ENCODE data around the gene TIMM13.

TIMM13 gene

DNA sequence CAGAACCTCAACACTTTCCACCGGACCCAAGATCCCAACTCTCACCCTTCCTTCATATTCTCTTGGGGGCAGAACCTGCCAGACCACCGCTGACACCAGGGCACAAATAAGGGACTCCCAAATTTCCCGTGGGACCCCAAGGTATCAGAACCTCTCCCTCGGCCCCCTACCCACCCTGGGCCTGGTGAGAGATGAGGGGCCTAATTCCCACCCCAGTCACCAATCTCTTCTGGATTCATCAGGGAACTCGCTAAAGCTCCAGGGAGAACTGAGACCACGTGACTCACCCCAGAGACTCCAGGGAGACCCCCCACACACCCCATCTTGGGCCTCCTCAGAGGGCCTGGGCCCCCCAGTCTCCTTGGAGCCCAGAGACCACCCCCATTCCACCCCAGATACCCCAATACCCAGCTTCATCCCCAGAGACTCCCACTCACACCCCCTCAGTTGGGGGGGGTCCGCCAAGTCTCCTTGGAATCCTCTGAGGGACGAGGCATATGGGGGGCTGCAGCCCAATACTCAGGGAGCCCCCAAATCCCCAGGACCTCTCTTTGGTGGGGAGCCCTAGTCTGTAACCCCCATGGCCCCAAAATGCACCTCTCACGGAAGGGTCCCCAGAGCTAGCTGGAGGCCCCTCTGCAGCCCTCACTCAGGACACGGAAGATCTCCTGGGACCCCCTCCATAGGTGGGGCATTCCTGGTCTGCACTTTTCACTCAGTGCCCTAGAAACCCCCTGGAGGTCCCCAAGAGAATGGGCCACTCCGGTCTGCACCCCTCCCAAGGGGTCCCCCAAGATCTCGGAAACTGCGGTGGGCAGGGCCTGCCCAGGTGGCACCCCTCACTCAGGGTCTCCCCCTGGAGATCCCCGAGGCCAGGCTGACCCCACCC is 27.8 kb upstream of the TIMM13 start:
- no peak for DNase-seq

- DNase-seq: no peak
Measured at GRCh38 chr19:2454199-2454961, 27.0 kb upstream of the TIMM13 start.

GRCh38 chr19:2453431-2454025 is 26.1 kb upstream of the TIMM13 start:
- DNase-seq: no peak

DNA sequence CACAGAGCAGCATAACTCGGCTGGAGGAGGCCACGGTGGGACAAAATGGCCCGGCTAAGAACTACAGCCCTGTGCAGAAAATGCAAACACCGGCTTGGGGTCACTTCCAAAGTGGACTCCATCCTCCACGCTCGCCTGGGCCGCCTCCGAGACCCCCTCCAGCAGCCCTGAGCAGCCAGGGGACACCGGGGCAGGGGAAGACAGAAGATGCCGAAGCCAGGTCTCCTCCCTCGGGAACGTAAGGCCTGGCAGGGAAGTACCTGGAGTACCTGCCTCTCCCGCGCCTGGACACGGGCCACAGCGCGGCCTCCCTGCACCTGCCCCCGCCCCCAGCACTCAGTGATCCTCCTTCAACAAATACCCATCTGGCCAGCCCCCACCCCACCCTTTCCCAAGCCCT is 24.4 kb upstream of the TIMM13 start:
- DNase-seq: no peak

DNA sequence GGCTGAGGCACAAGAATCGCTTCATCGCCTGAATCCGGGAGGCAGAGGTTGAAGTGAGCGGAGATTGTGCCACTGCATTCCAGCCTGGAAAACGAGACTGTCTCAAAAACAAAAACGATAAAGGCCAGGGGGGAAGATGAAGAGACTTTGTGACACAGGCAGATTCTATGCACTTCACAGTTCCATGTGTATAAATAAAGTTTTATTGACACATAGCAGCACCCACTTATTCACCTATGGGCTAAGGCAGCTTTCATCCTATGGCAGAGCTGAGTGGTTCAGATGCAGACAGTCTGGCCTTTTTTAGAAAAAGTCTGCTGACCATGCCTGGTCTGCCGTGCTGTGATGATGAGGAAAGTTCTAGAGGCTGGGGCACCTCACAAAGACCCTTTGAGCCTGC is 23.8 kb upstream of the TIMM13 start:
- no peak for DNase-seq

- DNase-seq: no peak
Measured at GRCh38 chr19:2449019-2449418, 21.6 kb upstream of the TIMM13 start.

GRCh38 chr19:2446381-2446780 is 19.0 kb upstream of the TIMM13 start:
- no peak for DNase-seq

- DNase-seq: no peak
Measured at GRCh38 chr19:2444251-2445002, 17.0 kb upstream of the TIMM13 start.

DNA sequence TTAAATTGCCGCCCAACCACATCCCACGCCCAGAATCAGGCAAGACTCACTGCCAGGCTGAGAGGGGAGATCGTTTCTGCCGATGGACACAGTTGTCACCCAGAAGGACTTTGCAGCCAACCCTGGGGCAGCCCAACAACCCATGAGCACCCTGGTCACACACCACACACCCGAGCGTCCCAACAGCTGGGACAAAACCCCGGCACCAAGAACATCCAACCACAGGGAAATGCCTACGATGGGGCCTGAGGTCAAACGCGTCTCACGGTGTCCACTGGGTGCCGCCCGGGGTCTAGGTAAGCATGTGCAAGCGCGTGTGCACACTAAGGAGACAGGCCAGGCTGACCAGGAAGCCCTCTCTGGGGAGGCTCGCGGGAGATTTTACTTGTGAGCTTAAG is 16.4 kb upstream of the TIMM13 start:
- DNase-seq: no peak

GRCh38 chr19:2443116-2443784 is 15.9 kb upstream of the TIMM13 start:
- no peak for DNase-seq

GRCh38 chr19:2441096-2441752 is 13.8 kb upstream of the TIMM13 start:
- no peak for DNase-seq

- DNase-seq: no peak
Measured at GRCh38 chr19:2440515-2440914, 13.1 kb upstream of the TIMM13 start.

DNA sequence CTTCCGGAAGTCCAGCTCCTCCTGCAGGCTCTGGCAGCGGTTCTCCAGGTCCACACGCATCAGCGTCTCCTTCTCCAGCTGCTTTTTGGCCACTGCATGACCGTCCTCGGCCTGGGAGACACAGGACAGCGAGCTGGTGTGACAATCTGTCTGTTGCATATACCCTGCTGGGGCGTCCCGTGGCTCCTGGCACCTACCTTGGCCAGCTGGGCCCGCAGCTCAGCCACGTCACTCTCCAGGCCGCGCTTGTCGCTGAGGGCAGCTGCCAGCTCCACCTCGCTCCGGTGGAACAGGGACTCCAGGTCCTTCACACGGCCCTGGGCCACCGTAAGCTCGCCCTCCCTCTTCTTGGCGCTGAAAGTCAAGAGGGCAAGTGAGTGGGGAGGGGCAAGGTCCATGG is 10.8 kb upstream of the TIMM13 start:
- DNase-seq: no peak

DNA sequence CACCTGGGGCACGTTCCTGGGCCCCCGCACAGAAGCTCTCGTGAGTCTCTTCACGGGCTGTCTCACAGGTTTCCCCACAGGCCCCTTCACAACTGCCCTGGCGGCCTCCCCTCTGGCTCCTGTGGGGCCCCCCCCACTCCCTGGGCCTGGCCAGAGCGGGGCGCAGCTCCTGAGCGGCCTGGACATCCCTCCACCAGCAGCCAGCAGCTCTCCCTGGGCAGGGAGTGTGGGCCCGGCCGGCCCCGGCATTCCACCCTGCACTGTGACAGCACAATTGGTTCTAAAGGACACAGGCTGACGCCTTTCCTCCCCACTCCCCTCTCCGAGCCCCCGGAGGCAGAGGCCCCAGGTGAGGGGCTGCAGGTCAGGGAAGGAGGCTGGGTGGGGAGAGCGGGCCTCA is 9.5 kb upstream of the TIMM13 start:
- DNase-seq: no peak

DNA sequence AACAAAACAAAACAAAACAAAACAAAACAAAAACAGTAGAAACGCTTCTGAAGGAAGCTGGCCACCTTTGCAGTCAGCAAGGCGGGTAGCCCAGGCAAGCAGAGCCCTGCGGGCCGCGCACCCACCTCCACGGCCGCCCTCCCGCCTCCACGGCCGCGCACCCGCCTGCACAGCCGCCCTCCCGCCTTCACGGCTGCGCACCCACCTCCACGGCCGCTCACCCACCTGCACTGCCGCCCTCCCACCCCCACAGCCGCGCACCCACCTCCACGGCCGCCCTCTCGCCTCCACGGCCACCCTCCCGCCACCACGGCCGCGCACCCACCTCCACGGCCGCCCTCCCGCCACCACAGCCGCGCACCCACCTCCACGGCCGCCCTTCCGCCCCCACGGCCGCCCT is 9.0 kb upstream of the TIMM13 start:
- no peak for DNase-seq

DNA sequence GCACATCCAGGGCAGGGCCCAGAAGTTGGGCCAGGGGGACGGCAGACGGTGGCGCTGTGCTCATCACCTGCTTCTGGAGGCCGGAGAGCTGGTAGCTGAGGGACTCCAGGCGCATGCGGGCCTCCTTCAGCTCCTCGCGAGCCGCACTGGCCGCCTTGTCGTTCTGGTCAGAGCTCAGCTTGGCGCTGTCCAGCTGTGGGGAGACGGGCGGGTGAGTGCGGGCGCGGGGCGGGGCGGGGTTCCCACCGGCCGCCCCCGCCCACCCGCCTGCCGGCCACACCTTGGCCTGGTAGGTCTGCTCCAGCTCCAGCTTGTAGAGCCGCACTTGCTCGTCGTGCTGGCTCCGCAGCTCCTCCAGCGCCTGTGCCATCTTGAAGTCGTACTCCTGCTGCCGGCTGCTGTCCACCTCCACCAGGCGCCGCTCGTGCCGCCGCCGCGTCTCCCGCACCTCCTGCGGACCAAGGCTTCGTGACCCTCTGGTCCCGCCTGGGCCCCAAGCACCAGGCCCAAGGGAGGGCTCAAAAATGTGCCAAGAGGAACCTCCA is 7.4 kb upstream of the TIMM13 start:
- DNase-seq: no peak

DNA sequence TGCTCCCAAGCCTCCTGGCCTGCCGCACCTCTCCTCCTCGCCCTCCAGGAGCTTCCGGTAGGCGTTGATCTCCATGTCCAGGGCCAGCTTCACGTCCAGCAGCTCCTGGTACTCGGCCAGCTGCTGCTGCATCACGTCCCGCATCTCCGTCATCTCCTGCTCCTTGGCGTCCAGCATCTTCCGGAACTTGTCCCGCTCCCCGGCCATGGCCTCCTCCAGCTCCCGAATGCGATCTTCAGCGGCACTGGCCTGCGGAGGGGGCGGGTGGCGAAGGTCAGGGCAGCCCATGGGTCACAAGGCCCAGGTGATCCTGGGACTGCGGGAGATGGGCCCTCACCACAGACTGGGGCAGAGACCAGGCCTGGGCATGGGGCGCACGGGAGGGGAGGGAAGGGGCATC is 6.9 kb upstream of the TIMM13 start:
- no peak for DNase-seq

DNA sequence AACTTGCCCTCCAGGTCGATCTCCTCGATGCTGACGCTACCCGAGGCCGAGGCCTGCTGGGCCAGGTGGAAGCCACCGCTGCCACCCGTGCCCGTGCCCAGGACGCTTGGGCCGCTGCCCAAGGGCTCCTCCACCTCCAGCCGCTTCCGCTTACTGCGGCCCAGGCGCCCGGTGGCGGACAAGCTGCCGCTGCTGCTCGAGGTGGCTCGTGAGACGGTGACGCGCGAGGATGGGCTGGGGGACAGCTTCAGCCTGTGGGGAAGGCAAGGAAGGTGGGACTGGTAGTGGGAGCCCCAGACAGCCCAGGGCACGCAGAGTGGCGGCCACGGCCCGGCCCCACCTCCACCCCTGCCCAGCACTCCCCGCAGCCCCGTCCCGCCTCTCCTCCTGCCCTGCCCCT is 6.5 kb upstream of the TIMM13 start:
- DNase-seq: no peak

- no peak for DNase-seq
Measured at GRCh38 chr19:2432131-2432848, 4.9 kb upstream of the TIMM13 start.

GRCh38 chr19:2431318-2432055 is 4.1 kb upstream of the TIMM13 start:
- DNase-seq: no peak

Measured in fibroblast of upper back skin (primary cell).